Calu3 (cell line): Measurements from ENCODE around the gene PTPN14. TPM values are rescaled to one million over a fixed set of nuclear protein-coding genes. Genes with fewer than 3 reads are reported as not detected.

Experiments
- BruUV-seq: library from RNA; stranded (reverse); fragments of 400-500 nt; replicated peaks from 2 replicates; lab custom pipeline; 2021; lab: Mats Ljungman, UMichigan
- CTCF ChIA-PET: fragments of 300-600 bp; sonication (Branson Sonifier 250); formaldehyde crosslinking; loops from one replicate; lab custom pipeline; 2022; ENCODE audit warnings: antibody characterized with exemption; lab: Charles Lee
- DNase-seq: peaks from one replicate; pipeline ENCODE4 v3.0.0; 2022
- H3K27ac Mint-ChIP-seq: one replicate; pipeline ENCODE4 v1.8.0; 2022; ENCODE audit warnings: mixed read lengths; ENCODE audit not compliant: unreplicated experiment
- H3K27me3 Mint-ChIP-seq: one replicate; pipeline ENCODE4 v1.8.0; 2022; ENCODE audit warnings: mixed read lengths; ENCODE audit not compliant: unreplicated experiment
- H3K36me3 Mint-ChIP-seq: one replicate; pipeline ENCODE4 v1.8.0; 2022; ENCODE audit warnings: mild to moderate bottlenecking, moderate library complexity, mixed read lengths; ENCODE audit not compliant: insufficient read depth, unreplicated experiment
- H3K4me1 Mint-ChIP-seq: one replicate; pipeline ENCODE4 v1.8.0; 2022; ENCODE audit warnings: mild to moderate bottlenecking, low read depth, mixed read lengths; ENCODE audit not compliant: unreplicated experiment
- H3K4me3 Mint-ChIP-seq: one replicate; pipeline ENCODE4 v1.8.0; 2022; ENCODE audit warnings: mild to moderate bottlenecking, low read depth, moderate library complexity, mixed read lengths; ENCODE audit not compliant: unreplicated experiment
- H3K9me3 Mint-ChIP-seq: one replicate; pipeline ENCODE4 v1.8.0; 2022; ENCODE audit warnings: low read depth, mixed read lengths; ENCODE audit not compliant: unreplicated experiment
- CTCF ChIP-seq: fragments of 200-600 bp; IDR thresholded peaks from one replicate; pipeline ENCODE4 v1.8.0; 2022; ENCODE audit warnings: antibody characterized with exemption; ENCODE audit not compliant: unreplicated experiment
- intact Hi-C: fragments of 100-400 bp; cut with micrococcal nuclease; formaldehyde crosslinking; loops from one replicate; pipeline ENCODE4 v1.10.0; 2022; ENCODE audit not compliant: unreplicated experiment
- total RNA-seq: library from RNA; stranded (reverse); gene quantifications from 2 replicates; pipeline ENCODE4 v1.2.3, GENCODE V29; 2022

Gene PTPN14
- total RNA-seq, 1 experiment from 2014 or later: 77.4 TPM

GRCh38 chr1:214545293-214545692, 6.1 kb downstream of the PTPN14 start:
- CTCF ChIA-PET: interaction anchor here (0.8 kb wide), 1 partner anchor 8 kb away, joined by 3 read pairs; no protein-coding TSS in a partner anchor
- TF ChIP-seq CTCF: no peak
- peaks cover 46% of the 10 kb centered on the region for H3K36me3 Mint-ChIP-seq
- H3K4me3 Mint-ChIP-seq: peak overlapping the region; percentile 4
- H3K9me3 Mint-ChIP-seq: no peaks in the 10 kb centered on the region
- peak overlapping the region; percentile 24 for H3K27ac Mint-ChIP-seq
- intact Hi-C loops: no loop called here
- BruUV-seq: no TSS peak
- peaks cover 73% of the 10 kb centered on the region for H3K4me1 Mint-ChIP-seq
- no peak for DNase-seq
- no peaks in the 10 kb centered on the region for H3K27me3 Mint-ChIP-seq

GRCh38 chr1:214544791-214545190, 6.6 kb downstream of the PTPN14 start:
- Mint-ChIP-seq H3K27me3 (no peaks in the 10 kb centered on the region), H3K4me1 (peaks cover 76% of the 10 kb centered on the region), H3K36me3 (peaks cover 42% of the 10 kb centered on the region), H3K9me3 (no peaks in the 10 kb centered on the region), H3K27ac (peak overlapping the region; percentile 24), H3K4me3 (peak overlapping the region; percentile 4)
- no peak for DNase-seq
- intact Hi-C loops: no loop called here
- CTCF ChIA-PET: no interaction called here
- no peak for TF ChIP-seq CTCF
- no TSS peak for BruUV-seq

DNA sequence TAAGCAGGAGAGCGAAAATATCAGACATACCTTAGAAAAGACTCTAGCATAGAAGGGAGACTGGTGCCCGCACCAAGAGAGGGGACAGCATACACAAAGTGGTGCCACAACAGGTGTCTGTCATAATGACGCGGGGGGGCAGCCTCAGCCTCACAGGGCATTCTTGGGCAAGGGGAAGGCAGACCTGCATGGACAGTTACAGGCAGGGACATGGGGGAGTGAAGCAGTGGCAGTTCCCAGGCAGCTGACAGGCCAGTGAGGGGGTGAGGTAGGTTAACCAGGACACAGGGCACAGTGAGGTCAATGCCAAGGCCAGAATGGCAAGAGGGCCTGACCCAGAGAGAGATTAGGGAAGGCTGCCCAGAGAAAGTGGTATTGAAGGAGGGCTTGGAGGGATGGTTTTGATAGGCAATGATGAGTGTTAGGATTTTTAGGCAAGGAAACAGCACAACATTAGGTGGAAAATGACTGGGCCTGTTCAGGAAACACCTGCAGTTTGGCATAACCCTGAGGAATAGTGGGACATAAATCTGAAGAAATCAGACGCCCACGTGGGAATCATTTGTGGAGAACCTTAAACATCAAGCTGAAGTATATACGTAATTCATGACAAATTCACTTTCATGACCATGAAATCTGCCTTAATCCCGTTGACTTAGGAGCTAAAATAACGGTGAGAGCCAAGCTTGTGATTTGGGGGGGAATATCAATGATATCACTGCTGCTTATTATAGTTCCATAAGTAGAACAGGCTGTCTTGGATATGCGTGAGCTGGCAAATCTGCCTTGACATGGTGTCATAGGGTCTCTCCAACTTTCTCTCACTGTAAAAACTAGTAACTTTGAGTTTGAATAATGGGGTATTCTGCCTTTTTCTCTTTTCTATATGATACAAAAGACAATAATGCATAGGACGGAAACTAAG, 8.9 kb downstream of the PTPN14 start:
- no peak overlapping the region for H3K4me3 Mint-ChIP-seq
- intact Hi-C loops: no loop called here
- CTCF ChIA-PET: interaction anchor here (0.6 to 1.3 kb wide), 4 partner anchors 9 to 149 kb away, joined by 3 to 4 read pairs (median 3); partner anchors contain the start of gene PTPN14

DNA sequence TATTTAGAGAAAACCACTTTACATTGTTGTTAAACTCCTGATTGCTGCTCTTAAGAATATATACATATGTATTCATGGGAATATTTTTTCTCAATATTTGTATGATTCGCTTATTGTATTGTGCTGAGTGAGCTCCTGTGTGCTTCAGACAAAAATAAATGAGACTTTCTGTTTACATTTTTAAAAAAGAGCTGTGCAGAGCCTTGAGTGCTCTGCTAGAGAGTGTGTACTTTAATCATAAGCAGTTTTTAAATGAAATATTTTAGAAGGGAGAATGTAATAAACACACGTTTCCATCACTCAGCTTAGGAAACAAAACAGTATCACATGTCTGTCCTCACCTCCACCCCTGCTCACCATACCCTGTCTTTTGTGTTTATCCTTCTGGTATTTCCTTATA, 9.7 kb downstream of the PTPN14 start:
- H3K27ac Mint-ChIP-seq: peak overlapping the region; percentile 25
- no peaks in the 10 kb centered on the region for H3K9me3 Mint-ChIP-seq
- H3K4me3 Mint-ChIP-seq: no peak overlapping the region
- H3K36me3 Mint-ChIP-seq: peaks cover 18% of the 10 kb centered on the region
- peaks cover 89% of the 10 kb centered on the region for H3K4me1 Mint-ChIP-seq
- intact Hi-C loops: no loop called here
- CTCF ChIA-PET: no interaction called here
- TF ChIP-seq CTCF: no peak
- no peaks in the 10 kb centered on the region for H3K27me3 Mint-ChIP-seq
- BruUV-seq: no TSS peak
- no peak for DNase-seq

More for the DNA sequence above, 8.9 kb downstream of the PTPN14 start:
- no peaks in the 10 kb centered on the region for H3K9me3 Mint-ChIP-seq
- no peak for DNase-seq
- peak overlapping the region; percentile 25 for H3K27ac Mint-ChIP-seq
- no peak for TF ChIP-seq CTCF
- H3K36me3 Mint-ChIP-seq: peaks cover 26% of the 10 kb centered on the region
- peaks cover 90% of the 10 kb centered on the region for H3K4me1 Mint-ChIP-seq
- BruUV-seq: no TSS peak
- no peaks in the 10 kb centered on the region for H3K27me3 Mint-ChIP-seq
